Brain microvascular endothelial cell (primary cell): ENCODE data around the gene TNRC6C.
"Not testable (repeated sequence)": the region's sequence is repeated elsewhere in the genome, so short reads cannot be mapped to it uniquely, and the experiment has no call there.

Experiments
- DNase-seq: peaks from one replicate; pipeline ENCODE4 v3.0.0-alpha.2; 2020
- H3K27ac ChIP-seq: fragments of 250-450 bp; sonication (Bioruptor Pico); 2 replicates; pipeline ENCODE4 v1.5.1; 2020; ENCODE audit warnings: mild to moderate bottlenecking, moderate library complexity
- H3K27me3 ChIP-seq: fragments of 250-450 bp; sonication (Bioruptor Pico); replicated peaks from 2 replicates; pipeline ENCODE4 v1.5.1; 2020; ENCODE audit warnings: mild to moderate bottlenecking
- H3K36me3 ChIP-seq: fragments of 250-450 bp; sonication (Bioruptor Pico); replicated peaks from 2 replicates; pipeline ENCODE4 v1.5.1; 2020; ENCODE audit warnings: mild to moderate bottlenecking
- H3K4me3 ChIP-seq: 2 replicates; pipeline ENCODE4 v1.5.1; 2011; ENCODE audit warnings: low read depth, mild to moderate bottlenecking, control low read depth, low read length, moderate library complexity
- CTCF ChIP-seq: IDR thresholded peaks from 2 replicates; pipeline ENCODE4 v1.5.1; 2011; ENCODE audit warnings: low read depth, mild to moderate bottlenecking, moderate library complexity, low read length, control low read depth, inconsistent platforms; ENCODE audit errors: missing control alignments
- in situ Hi-C: cut with HindIII; loops from 2 replicates; pipeline ENCODE4 v1.10.0; 2017; ENCODE audit warnings: low sequenced_read_pairs, low pct_ligation_motif_present

TNRC6C gene

GRCh38 chr17:77974396-77974795 lies 15.9 kb downstream of the TNRC6C start:
- no peak for TF ChIP-seq CTCF
- in situ Hi-C loops: no loop called here
- Histone ChIP-seq H3K36me3 (no peaks in the 10 kb centered on the region), H3K27me3 (no peaks in the 10 kb centered on the region), H3K27ac (no peak overlapping the region), H3K4me3 (no peak overlapping the region)
- no peak for DNase-seq

GRCh38 chr17:77982430-77982829 lies 23.9 kb downstream of the TNRC6C start:
- H3K36me3 ChIP-seq, H3K27ac ChIP-seq, H3K27me3 ChIP-seq, DNase-seq, in situ Hi-C loops, H3K4me3 ChIP-seq: not testable (repeated sequence)

GRCh38 chr17:77990301-77990700 lies 31.8 kb downstream of the TNRC6C start:
- no peak for DNase-seq

GRCh38 chr17:77993735-77994134 lies 35.2 kb downstream of the TNRC6C start:
- H3K27me3 ChIP-seq, H3K4me3 ChIP-seq, H3K27ac ChIP-seq, DNase-seq, in situ Hi-C loops, H3K36me3 ChIP-seq: not testable (repeated sequence)

More at GRCh38 chr17:77990301-77990700, 31.8 kb downstream of the TNRC6C start:
- H3K27me3 ChIP-seq: no peaks in the 10 kb centered on the region
- no peak overlapping the region for H3K27ac ChIP-seq
- no peak for TF ChIP-seq CTCF
- in situ Hi-C loops: no loop called here
- no peaks in the 10 kb centered on the region for H3K36me3 ChIP-seq
- no peak overlapping the region for H3K4me3 ChIP-seq

GRCh38 chr17:77995146-77995852 lies 36.8 kb downstream of the TNRC6C start:
- no peak for TF ChIP-seq CTCF
- Histone ChIP-seq H3K4me3 (no peak overlapping the region), H3K27ac (no peak overlapping the region), H3K36me3 (no peaks in the 10 kb centered on the region), H3K27me3 (no peaks in the 10 kb centered on the region)
- in situ Hi-C loops: no loop called here
- no peak for DNase-seq

GRCh38 chr17:77996256-77996655 lies 37.8 kb downstream of the TNRC6C start:
- no peak overlapping the region for H3K27ac ChIP-seq
- DNase-seq: no peak
- in situ Hi-C loops: no loop called here
- no peak for TF ChIP-seq CTCF
- H3K27me3 ChIP-seq: no peaks in the 10 kb centered on the region
- no peaks in the 10 kb centered on the region for H3K36me3 ChIP-seq
- no peak overlapping the region for H3K4me3 ChIP-seq

- no peaks in the 10 kb centered on the region for H3K36me3 ChIP-seq
- in situ Hi-C loops: loop anchor here (25.0 kb wide), 1 partner anchor 462 kb away; no protein-coding TSS in a partner anchor
- H3K27me3 ChIP-seq: no peaks in the 10 kb centered on the region
- no peak overlapping the region for H3K27ac ChIP-seq
- DNase-seq: no peak
- no peak overlapping the region for H3K4me3 ChIP-seq
- TF ChIP-seq CTCF: no peak
Measured at GRCh38 chr17:77999413-78000173, 41.1 kb downstream of the TNRC6C start.
